ENCODE data around the gene MYBPC1. TPM values are rescaled to one million over a fixed set of nuclear protein-coding genes. Genes with fewer than 3 reads are reported as not detected.

The MYBPC1 gene
- total and polyA plus RNA-seq, 5 donors from 2014 or later, result not detected

DNA sequence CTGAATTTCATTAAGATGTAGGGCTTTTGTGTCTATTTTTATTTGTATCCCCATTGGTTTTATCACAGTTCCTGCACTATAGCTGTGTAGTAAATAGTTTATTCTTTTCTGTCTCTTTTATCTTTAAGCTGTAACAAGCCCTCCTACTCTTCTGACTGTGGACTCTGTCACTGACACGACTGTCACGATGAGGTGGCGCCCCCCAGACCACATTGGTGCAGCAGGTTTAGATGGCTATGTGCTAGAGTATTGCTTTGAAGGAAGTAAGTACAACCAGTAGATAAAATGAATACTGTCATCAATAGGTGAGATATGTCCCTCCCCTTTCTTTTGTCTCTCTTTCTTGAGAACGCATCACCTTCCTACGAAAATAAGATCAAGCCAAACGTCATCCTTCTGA, 68.5 kb downstream of the MYBPC1 start:
- H3K4me1 Mint-ChIP-seq, result no peaks in the 10 kb centered on the region
- DNase-seq (no peak), ATAC-seq (ENCODE audit: low read depth in 2 of 2) (no peak)
- H3K36me3 Mint-ChIP-seq, result no peaks in the 10 kb centered on the region
- Histone ChIP-seq H3K4me1 (ENCODE audit: control insufficient read depth, insufficient read depth, low read length, poor library complexity, severe bottlenecking) (no peaks in the 10 kb centered on the region), H3K4me3 (ENCODE audit: low read depth, low read length) (no peak overlapping the region), H3K36me3 (ENCODE audit: control insufficient read depth, insufficient read depth, low read length) (no peaks in the 10 kb centered on the region), H3K27me3 (ENCODE audit: control insufficient read depth, insufficient read depth, low read length) (no peaks in the 10 kb centered on the region), H3K27ac (ENCODE audit: insufficient read depth, low read length, poor library complexity, severe bottlenecking) (no peak overlapping the region), H3K9me3 (ENCODE audit: control insufficient read depth in 2 of 2, low read length in 2 of 2) (no peaks in the 10 kb centered on the region)
- H3K4me3 Mint-ChIP-seq, result no peak overlapping the region
- H3K9me3 Mint-ChIP-seq, result peaks cover 0 to 1% (median 0%) of the 10 kb centered on the region in 7 donors
- H3K27ac Mint-ChIP-seq, result no peak overlapping the region
- peaks cover 14% of the 10 kb centered on the region for H3K27me3 Mint-ChIP-seq

GRCh38 chr12:101664992-101665391, 70.2 kb downstream of the MYBPC1 start:
- no peak for ATAC-seq (ENCODE audit: low read depth in 2 of 2)
- Histone ChIP-seq H3K9me3 (ENCODE audit: control insufficient read depth in 2 of 2, low read length in 2 of 2) (no peaks in the 10 kb centered on the region), H3K27ac (ENCODE audit: insufficient read depth, low read length, poor library complexity, severe bottlenecking) (no peak overlapping the region), H3K4me1 (ENCODE audit: control insufficient read depth, insufficient read depth, low read length, poor library complexity, severe bottlenecking) (no peaks in the 10 kb centered on the region), H3K27me3 (ENCODE audit: control insufficient read depth, insufficient read depth, low read length) (no peaks in the 10 kb centered on the region), H3K36me3 (ENCODE audit: control insufficient read depth, insufficient read depth, low read length) (no peaks in the 10 kb centered on the region), H3K4me3 (ENCODE audit: low read depth, low read length) (no peak overlapping the region)
- H3K4me1 Mint-ChIP-seq, result peaks cover 0 to 2% (median 0%) of the 10 kb centered on the region in 4 donors
- DNase-seq, result no peak
- H3K27me3 Mint-ChIP-seq, result peaks cover 11% of the 10 kb centered on the region
- H3K9me3 Mint-ChIP-seq, result no peaks in the 10 kb centered on the region
- H3K27ac Mint-ChIP-seq, result no peak overlapping the region
- H3K4me3 Mint-ChIP-seq, result no peak overlapping the region
- H3K36me3 Mint-ChIP-seq, result no peaks in the 10 kb centered on the region

DNA sequence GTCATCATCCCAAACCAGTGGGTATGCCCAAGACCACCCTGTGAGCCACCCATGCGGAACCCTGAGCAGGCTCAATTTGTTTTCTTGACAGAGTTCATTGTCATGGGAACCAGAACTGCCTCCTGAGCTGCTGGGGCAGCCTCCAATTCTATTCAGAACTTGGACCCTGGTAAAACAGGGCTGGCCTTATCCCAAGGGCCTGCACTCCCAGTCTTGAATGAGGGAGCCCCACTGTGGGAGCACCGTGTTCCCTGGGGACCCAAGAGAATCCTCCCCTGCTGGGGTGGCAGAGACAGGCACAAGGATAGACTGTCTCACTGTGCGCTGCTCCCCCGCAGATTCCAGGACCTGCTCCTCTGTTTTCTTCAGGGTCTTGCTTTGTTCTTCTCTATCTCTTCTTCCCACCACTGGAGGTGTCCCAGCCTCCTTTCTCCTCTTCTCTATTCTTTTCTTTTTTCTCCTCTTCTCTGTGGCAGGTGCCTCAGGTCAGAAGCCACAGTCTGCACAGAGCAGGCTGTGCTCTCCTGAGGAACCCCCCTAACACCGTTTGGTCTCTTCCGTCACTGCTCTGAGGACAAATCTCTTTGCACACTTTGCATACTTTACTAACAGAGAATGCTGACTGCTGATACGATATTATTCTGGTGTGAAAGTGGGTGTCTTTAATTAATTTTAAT, 71.4 kb downstream of the MYBPC1 start:
- H3K4me3 Mint-ChIP-seq, result no peak overlapping the region
- no peaks in the 10 kb centered on the region for H3K36me3 Mint-ChIP-seq
- Histone ChIP-seq H3K27me3 (ENCODE audit: control insufficient read depth, insufficient read depth, low read length) (no peaks in the 10 kb centered on the region), H3K36me3 (ENCODE audit: control insufficient read depth, insufficient read depth, low read length) (no peaks in the 10 kb centered on the region), H3K9me3 (ENCODE audit: control insufficient read depth in 2 of 2, low read length in 2 of 2) (no peaks in the 10 kb centered on the region), H3K4me1 (ENCODE audit: control insufficient read depth, insufficient read depth, low read length, poor library complexity, severe bottlenecking) (peaks cover 2% of the 10 kb centered on the region), H3K4me3 (ENCODE audit: low read depth, low read length) (no peak overlapping the region), H3K27ac (ENCODE audit: insufficient read depth, low read length, poor library complexity, severe bottlenecking) (no peak overlapping the region)
- no peak for DNase-seq
- H3K9me3 Mint-ChIP-seq, result no peaks in the 10 kb centered on the region
- H3K4me1 Mint-ChIP-seq, result peaks cover under 1 to 11% (median 6%) of the 10 kb centered on the region in 4 donors
- no peak for ATAC-seq (ENCODE audit: low read depth in 2 of 2)
- peak overlapping the region in 1 of 3 donors; percentile 39 for H3K27ac Mint-ChIP-seq
- H3K27me3 Mint-ChIP-seq, result peaks cover 12% of the 10 kb centered on the region

- H3K27ac ChIP-seq (ENCODE audit: insufficient read depth, low read length, poor library complexity, severe bottlenecking), result no peak overlapping the region
- H3K4me3 ChIP-seq (ENCODE audit: low read depth, low read length), result no peak overlapping the region
- Mint-ChIP-seq H3K9me3 (no peaks in the 10 kb centered on the region), H3K4me1 (peaks cover 7 to 19% (median 14%) of the 10 kb centered on the region in 4 donors), H3K27ac (no peak overlapping the region), H3K36me3 (no peaks in the 10 kb centered on the region), H3K4me3 (no peak overlapping the region), H3K27me3 (peaks cover 21% of the 10 kb centered on the region)
- no peaks in the 10 kb centered on the region for H3K9me3 ChIP-seq (ENCODE audit: control insufficient read depth in 2 of 2, low read length in 2 of 2)
- H3K27me3 ChIP-seq (ENCODE audit: control insufficient read depth, insufficient read depth, low read length), result no peaks in the 10 kb centered on the region
- DNase-seq (no peak), ATAC-seq (ENCODE audit: low read depth in 2 of 2) (no peak)
- H3K4me1 ChIP-seq (ENCODE audit: control insufficient read depth, insufficient read depth, low read length, poor library complexity, severe bottlenecking), result peaks cover 9% of the 10 kb centered on the region
- H3K36me3 ChIP-seq (ENCODE audit: control insufficient read depth, insufficient read depth, low read length), result no peaks in the 10 kb centered on the region
Measured at GRCh38 chr12:101667591-101667990, 72.8 kb downstream of the MYBPC1 start.

DNA sequence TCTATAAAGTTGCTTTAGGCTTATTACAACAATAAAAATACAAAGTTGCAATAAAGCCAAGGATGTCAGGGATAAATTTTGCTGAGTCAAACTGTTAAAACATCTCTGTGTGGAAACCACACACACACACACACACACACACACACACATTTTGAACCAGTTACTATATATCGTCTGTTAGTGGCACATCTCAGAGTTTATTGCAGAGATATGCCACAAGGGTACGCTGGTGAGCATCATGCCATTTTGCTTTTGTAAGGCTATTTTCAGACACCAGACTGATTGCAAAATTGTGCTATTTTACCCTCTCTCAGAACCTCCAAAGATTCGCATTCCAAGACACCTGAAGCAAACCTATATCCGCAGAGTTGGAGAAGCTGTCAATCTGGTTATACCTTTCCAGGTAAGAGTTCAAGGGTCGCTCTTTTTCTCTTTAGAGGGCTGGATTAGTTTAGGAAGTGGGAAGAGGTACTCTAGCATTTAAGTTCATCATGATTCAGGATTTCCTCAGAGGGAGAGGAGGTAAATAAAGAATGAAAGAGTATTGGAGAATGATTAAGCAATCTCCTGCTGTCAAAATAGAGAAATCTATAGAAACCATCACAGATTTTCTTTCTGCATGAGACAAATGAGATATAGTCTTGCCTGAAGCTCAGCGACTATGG, 75.4 kb downstream of the MYBPC1 start:
- H3K36me3 ChIP-seq (ENCODE audit: control insufficient read depth, insufficient read depth, low read length), result no peaks in the 10 kb centered on the region
- ATAC-seq (ENCODE audit: low read depth in 2 of 2) (peak; percentile 45 to 47), DNase-seq (peak in 2 of 3 donors; percentile 45 to 76)
- peaks cover 9% of the 10 kb centered on the region for H3K4me1 ChIP-seq (ENCODE audit: control insufficient read depth, insufficient read depth, low read length, poor library complexity, severe bottlenecking)
- no peaks in the 10 kb centered on the region for H3K27me3 ChIP-seq (ENCODE audit: control insufficient read depth, insufficient read depth, low read length)
- H3K4me3 ChIP-seq (ENCODE audit: low read depth, low read length), result no peak overlapping the region
- peaks cover 18% of the 10 kb centered on the region for H3K27me3 Mint-ChIP-seq
- no peaks in the 10 kb centered on the region for H3K9me3 Mint-ChIP-seq
- no peaks in the 10 kb centered on the region for H3K9me3 ChIP-seq (ENCODE audit: control insufficient read depth in 2 of 2, low read length in 2 of 2)
- H3K4me3 Mint-ChIP-seq, result peak overlapping the region in 1 of 4 donors; percentile 17
- H3K36me3 Mint-ChIP-seq, result no peaks in the 10 kb centered on the region
- H3K27ac ChIP-seq (ENCODE audit: insufficient read depth, low read length, poor library complexity, severe bottlenecking), result no peak overlapping the region
- peaks cover 7 to 19% (median 14%) of the 10 kb centered on the region in 4 donors for H3K4me1 Mint-ChIP-seq
- H3K27ac Mint-ChIP-seq, result peak overlapping the region in 1 of 3 donors; percentile 15

DNA sequence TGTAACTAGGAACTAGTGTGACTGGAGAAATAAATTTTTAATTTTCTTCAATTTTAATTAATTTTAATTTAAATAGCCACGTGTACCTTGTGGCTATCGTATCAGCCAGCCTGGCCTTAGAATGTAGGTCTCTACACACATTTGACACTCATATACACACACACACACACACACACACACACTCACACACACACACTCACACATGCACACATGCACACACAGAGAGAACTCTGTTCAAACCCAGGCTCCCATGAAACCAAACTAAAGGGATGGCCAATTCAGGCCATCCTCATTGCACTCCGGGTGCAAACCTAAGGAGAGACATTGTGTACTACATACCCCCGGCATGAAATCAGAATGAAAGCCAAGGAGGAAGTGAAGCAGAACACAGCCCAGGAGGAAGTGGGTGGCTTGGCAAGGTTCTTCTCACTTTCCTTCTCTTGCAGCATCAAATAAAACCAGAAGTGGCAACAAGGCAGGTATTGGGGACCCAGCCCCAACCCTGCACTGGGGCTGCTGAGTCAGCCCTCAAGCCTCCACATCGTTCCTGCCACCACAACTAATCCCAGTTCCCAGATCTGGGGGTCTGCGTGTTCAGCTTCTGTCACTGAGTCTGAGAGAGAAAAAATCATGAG, 76.5 kb downstream of the MYBPC1 start:
- H3K36me3 Mint-ChIP-seq, result no peaks in the 10 kb centered on the region
- ATAC-seq (ENCODE audit: low read depth in 2 of 2) (peak; percentile 72 to 83), DNase-seq (peak in 2 of 3 donors; percentile 52 to 81)
- no peak overlapping the region for H3K27ac ChIP-seq (ENCODE audit: insufficient read depth, low read length, poor library complexity, severe bottlenecking)
- peaks cover 7 to 19% (median 14%) of the 10 kb centered on the region in 4 donors for H3K4me1 Mint-ChIP-seq
- peak overlapping the region; percentile 42 for H3K4me3 ChIP-seq (ENCODE audit: low read depth, low read length)
- H3K36me3 ChIP-seq (ENCODE audit: control insufficient read depth, insufficient read depth, low read length), result no peaks in the 10 kb centered on the region
- no peaks in the 10 kb centered on the region for H3K9me3 Mint-ChIP-seq
- peaks cover 19% of the 10 kb centered on the region for H3K27me3 Mint-ChIP-seq
- H3K9me3 ChIP-seq (ENCODE audit: control insufficient read depth in 2 of 2, low read length in 2 of 2), result no peaks in the 10 kb centered on the region
- H3K27me3 ChIP-seq (ENCODE audit: control insufficient read depth, insufficient read depth, low read length), result no peaks in the 10 kb centered on the region
- peak overlapping the region in 2 of 4 donors; percentile 74 for H3K4me3 Mint-ChIP-seq
- H3K27ac Mint-ChIP-seq, result peak overlapping the region; percentile 80 to 91 (median 83)
- peaks cover 9% of the 10 kb centered on the region for H3K4me1 ChIP-seq (ENCODE audit: control insufficient read depth, insufficient read depth, low read length, poor library complexity, severe bottlenecking)

GRCh38 chr12:101671833-101672232, 77.1 kb downstream of the MYBPC1 start:
- ATAC-seq (ENCODE audit: low read depth in 2 of 2) (no peak), DNase-seq (no peak)
- Histone ChIP-seq H3K9me3 (ENCODE audit: control insufficient read depth in 2 of 2, low read length in 2 of 2) (no peaks in the 10 kb centered on the region), H3K4me3 (ENCODE audit: low read depth, low read length) (no peak overlapping the region), H3K36me3 (ENCODE audit: control insufficient read depth, insufficient read depth, low read length) (no peaks in the 10 kb centered on the region), H3K27me3 (ENCODE audit: control insufficient read depth, insufficient read depth, low read length) (no peaks in the 10 kb centered on the region), H3K27ac (ENCODE audit: insufficient read depth, low read length, poor library complexity, severe bottlenecking) (no peak overlapping the region), H3K4me1 (ENCODE audit: control insufficient read depth, insufficient read depth, low read length, poor library complexity, severe bottlenecking) (peaks cover 9% of the 10 kb centered on the region)
- Mint-ChIP-seq H3K27ac (peak overlapping the region in 2 of 3 donors; percentile 80 to 83), H3K9me3 (no peaks in the 10 kb centered on the region), H3K36me3 (no peaks in the 10 kb centered on the region), H3K27me3 (peaks cover 15% of the 10 kb centered on the region), H3K4me1 (peaks cover 7 to 19% (median 14%) of the 10 kb centered on the region in 4 donors), H3K4me3 (peak overlapping the region in 2 of 4 donors; percentile 74)
